Measurements from ENCODE around the gene RFX8.
"Not testable (repeated sequence)": the region's sequence is repeated elsewhere in the genome, so short reads cannot be mapped to it uniquely, and the experiment has no call there.

The RFX8 gene

DNA sequence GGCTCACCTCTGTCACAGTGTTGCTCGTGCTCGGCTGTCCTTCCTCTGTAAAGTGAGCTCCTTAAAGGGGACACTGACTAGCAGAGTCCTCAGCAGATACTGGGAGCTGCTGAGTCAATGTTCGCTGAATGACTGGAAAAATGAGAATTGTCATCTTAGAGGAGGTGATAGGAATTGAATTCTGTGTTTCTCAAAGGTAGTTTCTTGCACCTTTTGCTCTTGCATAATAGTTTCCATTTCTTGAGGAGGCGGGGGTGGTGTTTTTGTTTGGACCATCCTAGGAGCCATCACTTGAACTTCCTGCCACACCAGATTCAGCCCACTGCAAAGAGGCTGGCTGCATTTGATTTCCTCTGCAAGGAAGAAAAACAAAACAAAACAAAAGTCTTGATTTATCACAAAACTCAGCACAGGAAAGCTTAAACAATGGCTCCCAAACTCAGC lies 11.4 kb upstream of the RFX8 start:
- no peak for DNase-seq

GRCh38 chr2:101485856-101486255 lies 10.9 kb upstream of the RFX8 start:
- no peak for DNase-seq

DNA sequence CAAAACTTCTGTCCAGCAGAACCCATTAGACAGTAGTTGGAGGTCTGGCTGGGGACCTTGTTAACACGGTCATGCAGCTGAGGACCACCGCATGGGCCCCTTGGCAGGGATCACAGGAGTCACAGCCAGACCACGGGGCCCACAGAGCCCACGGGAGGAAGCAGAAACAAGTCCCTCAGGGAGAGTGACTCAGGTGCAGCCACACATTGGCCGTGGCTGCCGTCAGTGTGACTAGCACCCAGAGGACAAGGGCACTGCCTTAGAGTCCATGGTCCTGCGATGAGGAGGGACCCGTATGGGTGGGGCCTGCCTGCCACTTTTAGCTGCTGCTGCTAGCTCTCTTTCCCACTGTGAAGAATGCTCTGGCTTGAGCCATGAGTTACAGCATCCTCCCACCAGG lies 5.9 kb upstream of the RFX8 start:
- no peak for DNase-seq

GRCh38 chr2:101479810-101480209 lies 4.9 kb upstream of the RFX8 start:
- DNase-seq, result no peak

DNA sequence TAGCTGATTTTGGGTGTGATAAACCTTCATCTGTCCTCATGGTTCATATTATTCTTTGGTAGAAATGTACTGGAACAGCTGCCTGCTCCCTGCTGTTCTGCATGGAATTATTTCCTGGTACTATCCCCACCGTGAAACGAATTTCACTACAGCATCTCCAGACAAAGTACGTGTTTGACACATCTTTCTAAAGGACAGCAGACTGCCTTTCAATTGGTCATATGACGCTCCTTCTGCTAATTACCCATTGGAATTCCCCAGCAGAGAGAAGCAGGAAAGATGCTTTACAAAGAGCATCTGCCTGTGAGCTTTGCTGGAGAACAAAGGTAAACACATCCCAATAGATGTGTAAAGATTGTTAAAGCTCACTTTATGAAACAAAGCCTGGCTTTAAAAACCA lies 4.4 kb upstream of the RFX8 start:
- peak; percentile 40 for DNase-seq

DNA sequence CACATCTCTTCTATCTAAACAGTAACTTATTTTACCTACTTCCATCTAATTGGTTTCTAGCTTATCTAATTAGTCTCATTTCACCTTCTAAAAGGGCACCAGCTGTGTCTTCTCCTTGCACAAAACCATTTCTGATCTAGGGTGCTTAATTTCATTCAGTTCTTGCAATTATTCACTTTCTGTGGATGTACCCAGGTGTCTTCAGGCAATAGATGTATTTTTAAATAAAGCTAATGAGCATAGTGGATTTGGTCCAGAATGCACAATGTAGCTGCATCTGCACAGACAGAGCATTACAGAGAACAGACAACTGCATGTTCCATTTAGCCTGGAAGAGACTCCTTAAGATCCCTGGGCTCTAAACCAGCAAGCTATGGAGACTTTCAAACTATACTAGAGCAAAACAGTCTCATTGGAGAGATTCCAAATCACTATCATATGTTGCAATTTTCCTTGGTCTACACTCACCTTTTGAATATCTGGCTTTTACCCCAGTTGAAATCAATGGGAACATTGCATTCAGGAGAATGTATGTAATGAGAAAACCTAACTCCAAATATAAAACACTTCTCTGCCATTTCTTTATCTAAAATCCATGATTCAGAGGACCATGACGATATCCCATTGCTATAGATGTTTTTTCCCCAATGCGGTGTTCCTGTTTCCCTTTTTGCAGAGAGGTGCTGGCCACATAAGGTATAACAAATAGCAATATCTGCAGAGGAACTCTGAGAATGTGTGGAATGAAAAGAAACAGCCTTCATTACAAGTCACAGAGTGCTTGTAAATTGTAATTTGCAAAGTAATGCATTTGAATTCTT lies 3.5 kb upstream of the RFX8 start:
- DNase-seq, result peak; percentile 49

DNA sequence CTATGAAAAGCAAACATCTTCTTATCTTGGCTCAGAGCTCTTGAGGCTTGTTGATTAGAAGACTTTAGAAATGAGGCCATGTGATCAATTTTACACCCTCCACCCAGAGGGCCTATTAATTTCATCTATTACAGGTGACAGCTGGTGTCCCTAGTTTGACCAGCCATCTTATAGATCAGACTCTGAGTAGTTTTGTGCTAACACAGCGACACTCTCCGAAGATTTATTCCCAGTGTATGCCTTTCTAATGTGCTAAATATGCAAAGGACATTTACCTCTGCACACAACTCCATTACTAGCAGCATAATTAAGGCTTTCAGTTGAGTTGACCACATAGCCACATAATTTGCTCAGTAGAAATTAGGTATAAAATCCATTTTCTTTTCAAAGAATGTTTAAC lies 2.6 kb upstream of the RFX8 start:
- no peak for DNase-seq

DNA sequence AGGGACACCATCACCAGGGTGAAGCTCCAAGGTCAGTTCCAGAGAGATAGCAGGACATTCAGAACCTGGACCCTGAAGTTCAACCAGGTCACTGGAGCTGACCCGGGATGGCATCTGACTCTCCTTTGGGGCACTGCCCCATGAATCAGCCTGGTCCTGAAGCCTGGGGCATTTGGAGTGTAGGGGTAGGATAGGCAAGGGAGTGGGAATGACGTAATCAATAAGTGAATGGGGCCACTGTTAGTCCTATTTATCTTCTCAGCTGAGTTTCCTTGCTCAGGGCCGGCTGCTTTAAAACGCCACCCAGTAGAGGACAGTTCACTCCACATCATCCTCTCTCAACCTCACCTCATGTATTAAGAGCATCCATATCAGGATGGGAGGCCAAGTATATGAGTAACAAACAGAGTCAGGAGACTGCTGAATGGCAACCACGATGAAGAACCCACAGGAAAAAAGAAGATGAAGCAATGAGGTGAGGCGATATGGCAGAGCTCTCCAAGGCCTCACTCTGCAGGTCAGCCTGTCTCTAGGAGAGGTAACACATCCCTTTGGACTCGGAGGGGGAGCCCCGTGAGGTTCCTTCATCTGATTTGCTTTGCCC lies 1.8 kb upstream of the RFX8 start:
- DNase-seq, result no peak

GRCh38 chr2:101473911-101474701 lies 806 bp downstream of the RFX8 start:
- peak; percentile 73 for DNase-seq

- DNase-seq, result peak; percentile 37
These were observed 1.4 kb downstream of the RFX8 start for GRCh38 chr2:101473591-101473910.

- no peak for DNase-seq
These were observed 5.0 kb downstream of the RFX8 start for GRCh38 chr2:101469863-101470262.

GRCh38 chr2:101467306-101467705 lies 7.6 kb downstream of the RFX8 start:
- DNase-seq, result peak; percentile 51

- no peak for DNase-seq
These were observed 8.5 kb downstream of the RFX8 start for GRCh38 chr2:101466426-101466825.

DNA sequence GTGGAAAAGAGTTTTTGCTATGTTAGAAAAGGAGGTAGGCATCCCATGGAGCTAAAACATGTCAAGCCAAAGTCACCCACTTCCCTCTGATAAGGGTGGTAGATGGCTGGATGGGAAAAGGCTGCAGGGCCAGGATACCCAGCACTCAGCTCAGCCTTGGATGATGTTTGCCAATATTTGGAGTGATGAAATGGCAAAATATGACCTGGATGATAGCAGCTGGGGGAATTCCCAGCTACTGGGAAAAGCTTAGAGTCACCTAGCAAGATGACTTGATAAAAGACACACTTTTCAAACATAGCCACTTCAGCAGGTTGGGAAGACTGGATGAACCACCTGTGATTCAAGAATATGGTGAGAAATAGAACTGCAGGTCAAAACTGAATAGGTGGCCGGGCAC lies 10.1 kb downstream of the RFX8 start:
- DNase-seq, result no peak

GRCh38 chr2:101463911-101464641 lies 10.8 kb downstream of the RFX8 start:
- peak; percentile 90 for DNase-seq

- DNase-seq, result no peak
These were observed 11.5 kb downstream of the RFX8 start for GRCh38 chr2:101463421-101463820.

GRCh38 chr2:101461381-101461780 lies 13.5 kb downstream of the RFX8 start:
- DNase-seq, result no peak

GRCh38 chr2:101454408-101454807 lies 20.5 kb downstream of the RFX8 start:
- not testable (repeated sequence) for DNase-seq

DNA sequence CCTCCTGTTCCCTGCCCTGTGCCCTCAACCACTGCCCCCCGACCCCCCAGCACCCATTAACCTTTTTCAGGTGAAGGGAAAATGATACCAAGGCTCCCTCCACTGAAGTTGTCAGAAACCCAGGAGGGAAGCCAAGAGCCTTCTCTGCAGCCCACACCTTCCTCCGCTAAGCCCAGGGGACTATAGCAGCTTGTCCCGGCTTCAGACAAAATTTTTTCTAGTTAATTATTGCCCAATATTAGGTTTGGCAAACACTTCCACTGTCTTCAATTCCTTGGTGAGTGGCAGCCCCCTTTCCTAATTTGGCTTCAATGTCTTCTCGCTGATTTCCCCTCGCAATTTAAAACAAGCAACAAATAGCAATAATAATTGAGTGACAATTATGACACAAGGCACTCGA lies 23.9 kb downstream of the RFX8 start:
- no peak for DNase-seq

GRCh38 chr2:101446869-101447268 lies 28.0 kb downstream of the RFX8 start:
- peak; percentile 88 for DNase-seq

- DNase-seq, result peak; percentile 28
These were observed 32.2 kb downstream of the RFX8 start for GRCh38 chr2:101442667-101443061.

DNA sequence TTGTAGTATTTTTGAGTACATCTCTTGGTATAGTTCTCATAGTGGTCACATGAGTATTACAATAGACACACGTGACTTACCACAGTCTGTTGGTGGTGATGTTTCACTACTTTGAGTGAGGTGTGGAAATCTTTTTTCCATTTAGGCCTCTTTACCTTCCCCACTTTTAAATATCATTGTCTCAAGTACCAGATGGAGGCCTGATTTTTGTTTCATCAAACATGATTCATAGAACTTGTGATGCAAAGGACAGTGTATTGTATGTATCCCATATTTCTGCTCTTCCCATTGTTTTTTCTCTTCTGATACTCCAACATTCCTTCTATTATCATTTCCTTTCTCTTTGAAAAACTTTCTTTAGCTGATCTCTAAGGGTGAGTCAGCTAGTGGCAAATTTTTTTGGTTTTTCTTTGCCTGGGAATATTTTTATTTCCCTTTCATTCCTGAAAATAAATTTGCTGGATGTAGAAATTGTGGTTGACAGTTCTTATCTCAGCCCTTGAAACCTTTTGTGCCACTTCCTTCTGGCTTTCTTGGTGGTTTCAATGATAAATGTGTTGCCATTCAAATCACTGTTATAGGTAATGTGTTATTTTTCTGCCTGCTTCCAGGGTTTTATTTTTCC lies 32.8 kb downstream of the RFX8 start:
- peak; percentile 74 for DNase-seq
